Endothelial cell of umbilical vein (primary cell): Measurements from ENCODE around the gene SPTLC3. TPM values are rescaled to one million over a fixed set of nuclear protein-coding genes. Genes with fewer than 3 reads are reported as not detected.

Experiments used
- BruUV-seq: library from RNA; stranded (reverse); fragments of 400-500 nt; replicated peaks from 2 replicates; lab custom pipeline; 2021; lab: Mats Ljungman, UMichigan
- CTCF ChIA-PET: fragments of 300-600, 350-600 bp; sonication (Branson Sonifier 250); formaldehyde crosslinking; loops from one replicate; lab custom pipeline; 2021; ENCODE audit warnings: antibody characterized with exemption, inconsistent platforms; lab: Charles Lee
- POLR2A ChIA-PET: fragments of 300-600, 350-600 bp; sonication (Branson Sonifier 250); formaldehyde crosslinking; loops from one replicate; lab custom pipeline; 2021; ENCODE audit warnings: antibody characterized with exemption, inconsistent platforms; lab: Charles Lee
- DNase-seq: peaks from one replicate; pipeline ENCODE4 v3.0.0-alpha.2; 2011; ENCODE audit warnings: low read depth, low spot score
- FAIRE-seq: peaks from 2 replicates; lab custom pipeline; 2011; peaks lifted over from hg19 to GRCh38; lab: Jason Lieb, UNC
- H2AFZ ChIP-seq: 2 replicates; pipeline ENCODE4 v1.6.0; 2012; ENCODE audit warnings: low read depth, low read length, control low read depth, inconsistent platforms
- H3K27ac ChIP-seq: 2 replicates; pipeline ENCODE4 v1.5.1; 2011; ENCODE audit warnings: low read depth, mild to moderate bottlenecking, control low read depth, low read length, moderate library complexity; ENCODE audit not compliant: insufficient read depth
- H3K27me3 ChIP-seq, 2 experiments: 2 replicates each; pipeline versions ENCODE4 v1.6.0 to v1.6.1; 2011; ENCODE audit warnings: low read length in 2 of 2, mixed read lengths in 1 of 2; ENCODE audit not compliant: control insufficient read depth in 2 of 2, insufficient read depth in 2 of 2
- H3K36me3 ChIP-seq, 2 experiments: 2 replicates in 1 of 2; 3 replicates in 1 of 2; pipeline ENCODE4 v1.5.1; 2011; ENCODE audit warnings: low read length in 2 of 2, mild to moderate bottlenecking in 1 of 2, moderate library complexity in 1 of 2; ENCODE audit not compliant: control insufficient read depth in 2 of 2, insufficient read depth in 2 of 2; ENCODE audit errors: extremely low read depth in 1 of 2
- H3K4me1 ChIP-seq: 3 replicates; pipeline ENCODE4 v1.5.1; 2011; ENCODE audit warnings: mild to moderate bottlenecking, low read length; ENCODE audit not compliant: control insufficient read depth, insufficient read depth; ENCODE audit errors: extremely low read depth
- H3K4me2 ChIP-seq: 2 replicates; pipeline ENCODE4 v1.6.1; 2011; ENCODE audit warnings: low read length, control low read depth, mixed read lengths; ENCODE audit not compliant: insufficient read depth
- H3K4me3 ChIP-seq, 3 experiments: fragments of 200-600 bp in 1 of 3; sonication (generic), shearing (Covaris generic) in 1 of 3; replicated peaks in 1 of 3; 2 replicates each; pipeline ENCODE4 v1.5.1; 2011 to 2016; ENCODE audit warnings: control low read depth in 3 of 3, low read length in 3 of 3, mild to moderate bottlenecking in 2 of 3, inconsistent platforms in 1 of 3, low read depth in 1 of 3, moderate library complexity in 1 of 3; ENCODE audit not compliant: insufficient read depth in 1 of 3
- H3K79me2 ChIP-seq: 2 replicates; pipeline ENCODE4 v1.6.0; 2012; ENCODE audit warnings: low read length, inconsistent platforms; ENCODE audit not compliant: control insufficient read depth, insufficient read depth
- H3K9ac ChIP-seq: replicated peaks from 2 replicates; pipeline ENCODE3; 2011; ENCODE audit warnings: low read length, control low read depth; ENCODE audit not compliant: insufficient read depth; ENCODE audit errors: extremely low read depth
- H3K9me1 ChIP-seq: replicated peaks from 3 replicates; pipeline ENCODE4 v1.6.0; 2011; ENCODE audit warnings: mild to moderate bottlenecking, low read length; ENCODE audit not compliant: control insufficient read depth, insufficient read depth; ENCODE audit errors: extremely low read depth
- H3K9me3 ChIP-seq: replicated peaks from 2 replicates; pipeline ENCODE4 v1.5.1; 2012; ENCODE audit warnings: low read length, inconsistent platforms; ENCODE audit not compliant: control insufficient read depth, insufficient read depth
- H4K20me1 ChIP-seq: replicated peaks from 2 replicates; pipeline ENCODE3; 2011; ENCODE audit warnings: mild to moderate bottlenecking, low read length; ENCODE audit not compliant: control insufficient read depth, insufficient read depth; ENCODE audit errors: extremely low read depth
- CTCF ChIP-seq, 2 donors: IDR thresholded peaks; 1 replicate in 1 of 2; 2 replicates in 1 of 2; pipeline ENCODE4 v1.5.1; 2011; ENCODE audit warnings: low read length in 2 of 2, mild to moderate bottlenecking in 2 of 2, moderate library complexity in 2 of 2, control low read depth in 1 of 2, inconsistent platforms in 1 of 2, low read depth in 1 of 2; ENCODE audit not compliant: insufficient read depth in 1 of 2; ENCODE audit errors: extremely low read depth in 1 of 2
- EZH2 ChIP-seq: IDR thresholded peaks from 2 replicates; pipeline ENCODE4 v1.6.1; 2012; ENCODE audit warnings: borderline replicate concordance, low read depth, mild to moderate bottlenecking, moderate library complexity, low read length, inconsistent platforms; ENCODE audit not compliant: severe bottlenecking
- FOS ChIP-seq: IDR thresholded peaks from 2 replicates; pipeline ENCODE4 v1.6.1; 2011; ENCODE audit warnings: mild to moderate bottlenecking, low read length, moderate library complexity, borderline replicate concordance; ENCODE audit not compliant: insufficient read depth
- GATA2 ChIP-seq: IDR thresholded peaks from 2 replicates; pipeline ENCODE4 v1.7.0; 2011; ENCODE audit warnings: low read depth, mild to moderate bottlenecking, moderate library complexity, mixed read lengths, low read length; ENCODE audit not compliant: insufficient read length, insufficient read depth
- JUN ChIP-seq: IDR thresholded peaks from 2 replicates; pipeline ENCODE4 v1.6.1; 2011; ENCODE audit warnings: borderline replicate concordance, low read depth; ENCODE audit not compliant: insufficient read length, insufficient read depth
- MAX ChIP-seq: IDR thresholded peaks from 2 replicates; pipeline ENCODE4 v1.6.1; 2011; ENCODE audit not compliant: insufficient read depth, insufficient read length
- MYC ChIP-seq: IDR thresholded peaks from one replicate; pipeline ENCODE4 v1.6.1; 2011; ENCODE audit warnings: mild to moderate bottlenecking, low read depth, low read length
- POLR2A ChIP-seq: IDR thresholded peaks from 2 replicates; pipeline ENCODE4 v1.6.1; 2012; ENCODE audit warnings: low read depth, mild to moderate bottlenecking, control low read depth, low read length
- POLR2AphosphoS5 ChIP-seq: IDR thresholded peaks from 2 replicates; pipeline ENCODE4 v1.6.1; 2012; ENCODE audit warnings: low read depth, mild to moderate bottlenecking, control low read depth, low read length, moderate library complexity; ENCODE audit not compliant: insufficient read depth
- dilution Hi-C: fragments of 300-500 bp; cut with MboI; formaldehyde crosslinking; loops from one replicate; pipeline ENCODE4 v1.15.0; 2019; ENCODE audit warnings: low sequenced_read_pairs; ENCODE audit not compliant: extremely low pct_ligation_motif_present
- intact Hi-C: fragments of 100-400 bp; cut with micrococcal nuclease; formaldehyde crosslinking; loops from one replicate; pipeline ENCODE4 v1.10.0; 2022
- polyA plus RNA-seq, 4 experiments: library from polyadenylated mRNA; depleted of rRNA in 3 of 4; stranded (reverse) in 3 of 4; unstranded in 1 of 4; fragments of >200 nt; gene quantifications; 2 replicates each; pipeline versions ENCODE4 v1.2.1 to v1.2.3, GENCODE V29; 2011 to 2012; ENCODE audit warnings: missing spikeins in 1 of 4
- total RNA-seq: library from RNA; stranded (reverse); gene quantifications from 2 replicates; pipeline ENCODE4 v1.2.3, GENCODE V29; 2021

The SPTLC3 gene
- total and polyA plus RNA-seq, 2 donors (not counting 3 experiments of a cell fraction or from before 2014, with no cell fraction given), result 0.29 to 0.35 TPM

GRCh38 chr20:13212750-13213149 lies 204.0 kb downstream of the SPTLC3 start:
- CTCF ChIA-PET, result interaction anchor here (1.2 kb wide), 1 partner anchor 16 kb away, joined by 3 read pairs; no protein-coding TSS in a partner anchor
- H3K27ac ChIP-seq, result no peak overlapping the region
- dilution Hi-C loops (no loop called here), intact Hi-C loops (no loop called here)
- no peaks in the 10 kb centered on the region for H3K9me3 ChIP-seq
- no peaks in the 10 kb centered on the region for H3K4me1 ChIP-seq
- TF ChIP-seq GATA2 (no peak), EZH2 (no peak), FOS (no peak), POLR2AphosphoS5 (no peak), JUN (no peak), CTCF (IDR thresholded peaks at IDR 0.05; ENCODE audit: extremely low read depth in 1 of 2, insufficient read depth in 1 of 2, low read depth in 1 of 2, low read length in 2 of 2) (no peak), MAX (no peak), MYC (no peak), POLR2A (no peak)
- H3K79me2 ChIP-seq, result no peaks in the 10 kb centered on the region
- no peak overlapping the region for H3K4me3 ChIP-seq
- no peaks in the 10 kb centered on the region for H4K20me1 ChIP-seq
- no peaks in the 10 kb centered on the region for H3K9me1 ChIP-seq
- BruUV-seq, result no TSS peak
- FAIRE-seq (no peak), DNase-seq (no peak)
- H3K9ac ChIP-seq, result no peak overlapping the region
- POLR2A ChIA-PET, result no interaction called here
- H2AFZ ChIP-seq, result no peak overlapping the region
- peaks cover 23 to 55% of the 10 kb centered on the region in 2 experiments for H3K27me3 ChIP-seq
- no peaks in the 10 kb centered on the region for H3K36me3 ChIP-seq
- H3K4me2 ChIP-seq, result no peak overlapping the region
